Upper lobe of right lung (tissue), 1 donor: ENCODE results near the gene NAGS. TPM values are rescaled to one million over a fixed set of nuclear protein-coding genes. Genes with fewer than 3 reads are reported as not detected.

ENCODE experiments used
- ATAC-seq: fragments of 200-7000 bp; cut with Tn5 transposase; one replicate; pipeline ENCODE4 v1.9.1; 2020; ENCODE audit warnings: mild to moderate bottlenecking, moderate library complexity
- DNase-seq: peaks from one replicate; pipeline ENCODE4 v3.0.0-alpha.2; 2020
- H3K27ac ChIP-seq: fragments of 200-600 bp; one replicate; pipeline ENCODE4 v1.8.0; 2022
- H3K27me3 ChIP-seq: fragments of 200-600 bp; one replicate; pipeline ENCODE4 v1.8.0; 2022; ENCODE audit warnings: mild to moderate bottlenecking
- H3K36me3 ChIP-seq: fragments of 200-600 bp; one replicate; pipeline ENCODE4 v1.8.0; 2022
- H3K4me1 ChIP-seq: fragments of 200-600 bp; one replicate; pipeline ENCODE4 v1.8.0; 2022
- H3K4me3 ChIP-seq: fragments of 200-600 bp; one replicate; pipeline ENCODE4 v1.8.0; 2022; ENCODE audit warnings: mild to moderate bottlenecking
- H3K9me3 ChIP-seq: fragments of 200-600 bp; one replicate; pipeline ENCODE4 v1.8.0; 2022
- CTCF ChIP-seq: fragments of 200-600 bp; IDR thresholded peaks from one replicate; pipeline ENCODE4 v1.8.0; 2022; ENCODE audit warnings: antibody characterized with exemption
- intact Hi-C: fragments of 100-400 bp; cut with DNase I; formaldehyde crosslinking; loops from one replicate; pipeline ENCODE4 v1.11.0; 2022
- total RNA-seq: library from RNA; stranded (reverse); fragmentation: NEBNext Ultra II Directional; extraction: Animal tissue kit (Norgen Biotek cat#: 25700); gene quantifications from one replicate; pipeline ENCODE4 v1.2.1, GENCODE V29; 2021
- donor health status: DM: no; HTN: yes; CAD: no; lungs with severe emphysema.

The NAGS gene
- total RNA-seq, 1 donor from 2014 or later = 7.1 TPM

GRCh38 chr17:44022246-44022645 lies 17.8 kb downstream of the NAGS start:
- H3K4me1 ChIP-seq = no peaks in the 10 kb centered on the region
- no peaks in the 10 kb centered on the region for H3K9me3 ChIP-seq
- H3K4me3 ChIP-seq = no peak overlapping the region
- intact Hi-C loops = no loop called here
- H3K36me3 ChIP-seq = no peaks in the 10 kb centered on the region
- TF ChIP-seq CTCF = no peak
- no peak for DNase-seq
- H3K27ac ChIP-seq = no peak overlapping the region
- H3K27me3 ChIP-seq = no peaks in the 10 kb centered on the region
- no peak for ATAC-seq

- Histone ChIP-seq H3K27ac (no peak overlapping the region), H3K4me3 (no peak overlapping the region), H3K36me3 (no peaks in the 10 kb centered on the region), H3K27me3 (no peaks in the 10 kb centered on the region), H3K9me3 (no peaks in the 10 kb centered on the region), H3K4me1 (no peaks in the 10 kb centered on the region)
- ATAC-seq = peak; percentile 27
- DNase-seq = no peak
- intact Hi-C loops = no loop called here
- no peak for TF ChIP-seq CTCF
Observed at GRCh38 chr17:44023545-44024270, 19.3 kb downstream of the NAGS start.

DNA sequence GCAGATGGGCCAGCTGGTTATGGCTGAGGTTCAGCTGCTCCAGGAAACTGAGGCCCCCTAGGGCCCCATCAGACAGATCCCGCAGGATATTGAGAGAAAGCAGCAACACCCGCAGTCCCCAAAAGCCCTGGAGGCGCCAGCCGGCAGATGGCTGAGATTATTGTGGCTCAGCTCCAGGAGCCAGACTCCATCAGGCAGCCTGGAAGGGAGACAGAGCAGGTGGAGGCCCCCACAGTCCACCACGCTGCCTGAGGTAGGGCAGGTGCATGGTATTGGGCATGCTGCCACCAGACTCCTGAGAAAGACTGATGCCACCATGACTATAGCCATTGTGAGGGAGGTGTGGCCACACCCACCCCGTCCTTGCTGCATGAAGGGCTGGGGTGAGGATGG lies 19.8 kb downstream of the NAGS start:
- H3K9me3 ChIP-seq = no peaks in the 10 kb centered on the region
- DNase-seq (no peak), ATAC-seq (peak; percentile 12)
- H3K27me3 ChIP-seq = no peaks in the 10 kb centered on the region
- no peaks in the 10 kb centered on the region for H3K36me3 ChIP-seq
- intact Hi-C loops = no loop called here
- no peaks in the 10 kb centered on the region for H3K4me1 ChIP-seq
- H3K27ac ChIP-seq = no peak overlapping the region
- no peak for TF ChIP-seq CTCF
- no peak overlapping the region for H3K4me3 ChIP-seq

- no peaks in the 10 kb centered on the region for H3K27me3 ChIP-seq
- no peak for ATAC-seq
- H3K27ac ChIP-seq = no peak overlapping the region
- no peaks in the 10 kb centered on the region for H3K36me3 ChIP-seq
- intact Hi-C loops = no loop called here
- H3K9me3 ChIP-seq = no peaks in the 10 kb centered on the region
- no peaks in the 10 kb centered on the region for H3K4me1 ChIP-seq
- no peak for DNase-seq
- TF ChIP-seq CTCF = no peak
- H3K4me3 ChIP-seq = no peak overlapping the region
Observed at GRCh38 chr17:44024853-44025252, 20.4 kb downstream of the NAGS start.

DNA sequence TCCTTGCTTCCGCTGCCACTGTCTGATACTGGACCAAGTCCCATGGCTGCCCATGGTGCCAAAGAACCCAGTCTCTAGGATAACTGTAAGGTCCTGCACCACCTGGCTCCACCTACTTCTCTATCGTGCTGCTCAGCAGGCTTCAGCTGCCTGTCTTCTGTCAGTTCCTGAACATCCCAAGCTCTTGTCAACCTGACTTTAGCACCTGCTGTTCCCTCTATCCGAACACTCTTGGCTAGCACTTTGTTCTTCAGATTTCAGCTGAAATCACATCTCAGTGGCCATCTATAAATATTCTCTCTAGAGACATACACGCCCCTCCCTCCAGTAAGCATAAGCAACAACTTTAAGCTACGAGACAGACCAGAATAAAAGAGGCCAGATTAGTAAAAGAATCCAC lies 25.3 kb downstream of the NAGS start:
- H3K36me3 ChIP-seq = peaks cover 19% of the 10 kb centered on the region
- TF ChIP-seq CTCF = no peak

DNA sequence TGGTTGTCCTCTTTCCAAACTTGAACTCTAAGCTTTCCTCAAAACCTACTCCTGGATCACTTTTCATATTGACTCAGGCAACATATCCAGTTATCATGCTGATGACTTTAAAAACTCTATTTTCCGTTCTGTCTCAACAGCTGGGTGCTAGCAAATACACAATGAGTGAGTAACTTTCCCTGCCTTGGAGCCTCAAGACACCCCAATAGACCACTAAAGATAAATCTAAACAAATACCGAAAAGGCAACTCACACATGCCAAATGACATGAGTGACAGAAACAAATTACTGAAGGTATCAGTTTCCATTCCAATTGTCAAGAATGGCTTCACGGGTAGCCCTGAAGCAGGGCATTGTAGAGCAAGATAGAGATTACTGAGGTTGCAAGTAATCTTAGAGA lies 26.1 kb downstream of the NAGS start:
- no peak overlapping the region for H3K27ac ChIP-seq
- ATAC-seq = no peak
- DNase-seq = no peak
- H3K36me3 ChIP-seq = peaks cover 19% of the 10 kb centered on the region
- no peak overlapping the region for H3K4me3 ChIP-seq
- no peaks in the 10 kb centered on the region for H3K4me1 ChIP-seq
- no peaks in the 10 kb centered on the region for H3K27me3 ChIP-seq
- intact Hi-C loops = no loop called here
- H3K9me3 ChIP-seq = no peaks in the 10 kb centered on the region
- TF ChIP-seq CTCF = no peak

More for the DNA sequence above, 25.3 kb downstream of the NAGS start:
- no peak overlapping the region for H3K27ac ChIP-seq
- H3K27me3 ChIP-seq = no peaks in the 10 kb centered on the region
- H3K4me1 ChIP-seq = no peaks in the 10 kb centered on the region
- intact Hi-C loops = no loop called here
- H3K9me3 ChIP-seq = no peaks in the 10 kb centered on the region
- ATAC-seq (no peak), DNase-seq (no peak)
- H3K4me3 ChIP-seq = no peak overlapping the region
